BJ (cell line): ENCODE measurements around the gene TBC1D23. TPM values are rescaled to one million over a fixed set of nuclear protein-coding genes. Genes with fewer than 3 reads are reported as not detected.
"Not testable (repeated sequence)": the region's sequence is repeated elsewhere in the genome, so short reads cannot be mapped to it uniquely, and the experiment has no call there.

ENCODE experiments used
- CTCF ChIA-PET: fragments of 350-600 bp; formaldehyde crosslinking; extraction: SDS; loops from one replicate; lab custom pipeline; 2021; ENCODE audit warnings: antibody characterized with exemption, inconsistent platforms; lab: Yijun Ruan, JAX
- POLR2A ChIA-PET: fragments of 300-600 bp; sonication (Branson Sonifier 250); formaldehyde crosslinking; extraction: SDS; loops from one replicate; lab custom pipeline; 2021; ENCODE audit warnings: antibody characterized with exemption; lab: Charles Lee
- DNase-seq: peaks from one replicate; pipeline ENCODE4 v3.0.0-alpha.2; 2011; ENCODE audit warnings: low read depth
- H3K27me3 ChIP-seq: 2 replicates; pipeline ENCODE4 v1.6.0; 2011; ENCODE audit warnings: low read length; ENCODE audit not compliant: control insufficient read depth, insufficient read depth
- H3K36me3 ChIP-seq: 2 replicates; pipeline ENCODE4 v1.5.1; 2011; ENCODE audit warnings: low read length; ENCODE audit not compliant: control insufficient read depth, insufficient read depth
- H3K4me3 ChIP-seq: 2 replicates; pipeline ENCODE4 v1.5.1; 2011; ENCODE audit warnings: low read depth, mild to moderate bottlenecking, control low read depth, low read length
- polyA plus RNA-seq: library from polyadenylated mRNA; depleted of rRNA; stranded (reverse); fragments of >200 nt; gene quantifications from 2 replicates; pipeline ENCODE4 v1.2.3, GENCODE V29; 2011
- TF ChIP-seq, protein P1 (sequence below): IDR thresholded peaks from 2 replicates; pipeline ENCODE4 v1.5.1; 2011; ENCODE audit warnings: low read depth, mild to moderate bottlenecking, control low read depth, inconsistent platforms, low read length, moderate library complexity; ENCODE audit not compliant: insufficient read depth

The TBC1D23 gene
- polyA plus RNA-seq, 1 experiment = 22.5 TPM

- DNase-seq = no peak
- ChIA-PET POLR2A (no interaction called here), CTCF (no interaction called here)
- Histone ChIP-seq H3K4me3 (no peak overlapping the region), H3K36me3 (no peaks in the 10 kb centered on the region), H3K27me3 (no peaks in the 10 kb centered on the region)
- TF ChIP-seq, protein P1, sequence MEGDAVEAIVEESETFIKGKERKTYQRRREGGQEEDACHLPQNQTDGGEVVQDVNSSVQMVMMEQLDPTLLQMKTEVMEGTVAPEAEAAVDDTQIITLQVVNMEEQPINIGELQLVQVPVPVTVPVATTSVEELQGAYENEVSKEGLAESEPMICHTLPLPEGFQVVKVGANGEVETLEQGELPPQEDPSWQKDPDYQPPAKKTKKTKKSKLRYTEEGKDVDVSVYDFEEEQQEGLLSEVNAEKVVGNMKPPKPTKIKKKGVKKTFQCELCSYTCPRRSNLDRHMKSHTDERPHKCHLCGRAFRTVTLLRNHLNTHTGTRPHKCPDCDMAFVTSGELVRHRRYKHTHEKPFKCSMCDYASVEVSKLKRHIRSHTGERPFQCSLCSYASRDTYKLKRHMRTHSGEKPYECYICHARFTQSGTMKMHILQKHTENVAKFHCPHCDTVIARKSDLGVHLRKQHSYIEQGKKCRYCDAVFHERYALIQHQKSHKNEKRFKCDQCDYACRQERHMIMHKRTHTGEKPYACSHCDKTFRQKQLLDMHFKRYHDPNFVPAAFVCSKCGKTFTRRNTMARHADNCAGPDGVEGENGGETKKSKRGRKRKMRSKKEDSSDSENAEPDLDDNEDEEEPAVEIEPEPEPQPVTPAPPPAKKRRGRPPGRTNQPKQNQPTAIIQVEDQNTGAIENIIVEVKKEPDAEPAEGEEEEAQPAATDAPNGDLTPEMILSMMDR = no peak
Observed at GRCh38 chr3:100228247-100228646, 32.5 kb upstream of the TBC1D23 start.

DNA sequence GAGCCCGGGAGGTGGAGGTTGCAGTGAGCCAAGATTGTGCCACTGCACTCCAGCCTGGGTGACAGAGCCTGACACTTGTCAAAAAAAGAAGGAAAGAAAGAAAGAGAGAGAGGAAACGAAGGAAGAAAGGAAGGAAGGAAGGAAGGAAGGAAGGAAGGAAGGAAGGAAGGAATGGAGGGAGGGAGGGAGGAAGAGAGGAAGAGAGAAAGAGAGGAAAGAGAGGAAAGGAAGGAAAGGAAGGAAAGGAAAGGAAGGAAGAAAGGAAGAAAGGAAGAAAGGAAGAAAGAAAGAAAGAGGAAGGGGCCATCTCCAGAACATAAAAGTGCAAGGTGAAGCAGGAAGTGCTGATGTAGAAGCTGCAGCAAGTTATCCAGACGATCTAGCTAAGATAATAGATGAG lies 31.6 kb upstream of the TBC1D23 start:
- H3K36me3 ChIP-seq, DNase-seq, POLR2A ChIA-PET, H3K4me3 ChIP-seq, H3K27me3 ChIP-seq: not testable (repeated sequence)
- CTCF ChIA-PET = interaction anchor here (1.0 kb wide), 1 partner anchor 15 kb away, joined by 4 read pairs; no protein-coding TSS in a partner anchor

DNA sequence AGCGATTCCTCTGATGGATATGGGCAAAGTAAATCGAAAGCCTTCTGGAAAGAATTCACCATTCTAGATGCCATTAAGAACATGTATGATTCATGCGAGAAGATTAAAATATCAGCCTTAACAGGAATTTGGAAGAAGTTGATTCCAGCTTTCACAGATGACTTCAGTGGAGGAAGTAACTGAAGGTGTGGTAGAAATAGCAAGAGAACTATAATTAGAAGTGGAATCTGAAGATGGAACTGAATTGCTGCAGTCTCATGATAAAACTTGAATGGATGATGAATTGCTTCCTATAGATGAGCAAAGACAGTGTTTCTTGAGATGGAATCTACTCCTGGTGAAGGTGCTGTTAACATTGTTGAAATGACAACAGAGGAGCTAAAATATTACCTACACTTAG lies 30.1 kb upstream of the TBC1D23 start:
- TF ChIP-seq, protein P1 = no peak
- ChIA-PET CTCF (interaction anchor here (1.2 to 1.3 kb wide), 2 partner anchors 23 to 162 kb away, joined by 3 to 4 read pairs; no protein-coding TSS in a partner anchor), POLR2A (no interaction called here)
- no peak for DNase-seq
- H3K36me3 ChIP-seq = no peaks in the 10 kb centered on the region
- H3K4me3 ChIP-seq = no peak overlapping the region
- H3K27me3 ChIP-seq = no peaks in the 10 kb centered on the region

DNA sequence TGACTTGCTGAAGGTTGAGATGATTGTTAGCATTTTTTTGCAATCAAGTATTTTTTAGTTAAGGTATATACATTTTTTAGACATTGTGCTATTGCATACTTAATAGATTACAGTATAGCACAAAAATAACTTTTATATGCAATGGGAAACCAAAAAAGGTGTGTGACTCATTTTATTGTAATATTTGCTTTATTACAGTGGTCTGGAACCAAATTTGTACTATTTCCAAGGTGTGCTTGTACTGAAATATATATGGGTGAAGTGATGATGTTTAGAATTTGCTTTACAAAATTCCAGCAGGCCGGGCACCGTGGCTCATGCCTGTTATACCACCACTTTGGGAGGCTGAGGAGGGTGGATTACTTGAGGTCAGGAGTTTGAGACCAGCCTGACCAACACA lies 29.1 kb upstream of the TBC1D23 start:
- no peak for DNase-seq
- TF ChIP-seq, protein P1 = no peak
- Histone ChIP-seq H3K36me3 (no peaks in the 10 kb centered on the region), H3K27me3 (no peaks in the 10 kb centered on the region), H3K4me3 (no peak overlapping the region)
- POLR2A ChIA-PET = no interaction called here
- CTCF ChIA-PET = no interaction called here

GRCh38 chr3:100234364-100234763 lies 26.4 kb upstream of the TBC1D23 start:
- no peak for DNase-seq
- ChIA-PET POLR2A (no interaction called here), CTCF (interaction anchor here (1.4 kb wide), 1 partner anchor 10 kb away, joined by 3 read pairs; no protein-coding TSS in a partner anchor)
- Histone ChIP-seq H3K4me3 (no peak overlapping the region), H3K36me3 (no peaks in the 10 kb centered on the region), H3K27me3 (no peaks in the 10 kb centered on the region)
- TF ChIP-seq, protein P1 = no peak

DNA sequence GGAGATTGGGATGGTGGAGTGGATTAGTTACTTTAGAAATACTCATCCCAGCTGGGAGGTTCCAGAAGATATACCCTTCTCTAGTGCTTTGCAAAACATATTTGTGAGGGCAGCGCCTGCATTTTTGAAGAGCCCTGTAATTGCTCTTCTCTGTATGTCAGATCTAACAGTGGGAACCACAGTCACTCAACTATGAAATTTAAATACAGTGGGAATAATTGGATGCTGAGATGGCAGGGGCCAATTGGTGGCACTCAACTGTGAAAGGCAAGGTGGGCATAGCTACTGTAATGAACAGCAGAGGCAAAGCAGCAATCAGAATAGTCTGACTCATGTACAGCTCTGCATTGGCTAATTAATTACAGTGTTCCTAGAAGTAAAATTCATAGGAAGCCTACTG lies 22.2 kb upstream of the TBC1D23 start:
- H3K36me3 ChIP-seq = no peaks in the 10 kb centered on the region
- no peak overlapping the region for H3K4me3 ChIP-seq
- CTCF ChIA-PET = interaction anchor here (1.5 kb wide), 1 partner anchor 195 kb away, joined by 4 read pairs; no protein-coding TSS in a partner anchor
- DNase-seq = no peak
- POLR2A ChIA-PET = interaction anchor here (0.6 kb wide), 1 partner anchor 160 kb away, joined by 5 read pairs; no protein-coding TSS in a partner anchor
- TF ChIP-seq, protein P1 = no peak
- no peaks in the 10 kb centered on the region for H3K27me3 ChIP-seq

DNA sequence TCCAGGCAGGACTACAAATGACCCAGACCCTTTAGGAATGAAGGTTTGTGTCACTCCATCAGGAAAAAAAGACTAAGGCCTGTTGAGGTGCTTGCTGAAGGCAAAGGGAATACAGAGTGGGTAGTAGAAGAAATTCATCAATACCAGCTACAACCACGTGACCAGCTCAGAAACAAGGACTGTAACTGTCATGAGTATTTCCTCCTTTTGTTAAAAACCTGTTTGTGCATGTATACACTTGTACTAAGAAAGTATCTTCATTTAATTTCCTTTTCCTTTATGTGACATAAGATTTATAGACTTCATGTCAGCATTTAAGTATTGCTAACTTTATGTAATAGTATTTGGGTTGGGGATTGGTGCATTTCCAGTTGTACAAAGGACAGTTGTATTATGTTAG lies 18.3 kb upstream of the TBC1D23 start:
- CTCF ChIA-PET, POLR2A ChIA-PET: not testable (repeated sequence)

More for the DNA sequence above, 18.3 kb upstream of the TBC1D23 start:
- not testable (repeated sequence) for H3K36me3 ChIP-seq, H3K4me3 ChIP-seq, H3K27me3 ChIP-seq, DNase-seq
